ENCODE measurements around the gene TNXB. TPM values are rescaled to one million over a fixed set of nuclear protein-coding genes. Genes with fewer than 3 reads are reported as not detected.
"Not testable (repeated sequence)": the region's sequence is repeated elsewhere in the genome, so short reads cannot be mapped to it uniquely, and the experiment has no call there.

TNXB gene
- total RNA-seq, 4 donors from 2014 or later = 38.5 to 301 (median 117) TPM

DNA sequence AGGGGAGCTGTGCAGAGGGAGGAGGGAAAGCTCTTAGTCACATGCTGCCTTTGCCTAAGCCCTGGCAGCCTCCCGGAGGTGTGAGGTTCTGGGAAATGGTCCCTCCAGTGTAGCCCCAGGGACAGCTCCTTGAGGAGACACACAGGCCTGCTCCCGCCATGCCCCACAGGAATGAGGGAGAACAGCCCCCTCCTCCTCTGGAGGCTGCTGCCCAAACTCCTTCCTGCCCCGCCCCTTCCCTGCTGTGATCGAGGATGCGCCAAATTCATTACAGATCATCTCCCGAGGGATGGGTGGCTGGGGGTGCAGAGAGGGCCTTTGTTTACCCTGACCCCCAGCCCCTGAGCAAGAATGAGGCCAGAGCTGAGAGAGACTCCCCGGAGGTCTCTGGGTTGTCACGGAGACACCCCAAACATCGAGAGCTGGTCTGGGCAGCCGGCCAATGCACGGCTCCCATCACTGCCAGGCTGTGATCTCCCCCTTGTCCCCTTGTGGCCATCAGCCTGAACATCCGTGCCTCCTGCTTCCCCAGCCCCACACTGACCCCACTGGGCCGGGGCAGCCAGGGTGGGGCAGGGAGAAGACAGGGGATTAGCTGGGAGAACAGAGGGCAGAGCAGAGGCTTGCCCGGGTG, 62.6 kb downstream of the TNXB start:
- Histone ChIP-seq H3K4me1 (peaks cover 0 to 6% (median 4%) of the 10 kb centered on the region in 4 donors), H3K9me3 (no peaks in the 10 kb centered on the region), H3K4me3 (no peak overlapping the region), H3K27me3 (no peaks in the 10 kb centered on the region), H3K36me3 (no peaks in the 10 kb centered on the region), H3K27ac (peak overlapping the region; percentile 60 to 74 (median 66))
- TF ChIP-seq, protein P1, sequence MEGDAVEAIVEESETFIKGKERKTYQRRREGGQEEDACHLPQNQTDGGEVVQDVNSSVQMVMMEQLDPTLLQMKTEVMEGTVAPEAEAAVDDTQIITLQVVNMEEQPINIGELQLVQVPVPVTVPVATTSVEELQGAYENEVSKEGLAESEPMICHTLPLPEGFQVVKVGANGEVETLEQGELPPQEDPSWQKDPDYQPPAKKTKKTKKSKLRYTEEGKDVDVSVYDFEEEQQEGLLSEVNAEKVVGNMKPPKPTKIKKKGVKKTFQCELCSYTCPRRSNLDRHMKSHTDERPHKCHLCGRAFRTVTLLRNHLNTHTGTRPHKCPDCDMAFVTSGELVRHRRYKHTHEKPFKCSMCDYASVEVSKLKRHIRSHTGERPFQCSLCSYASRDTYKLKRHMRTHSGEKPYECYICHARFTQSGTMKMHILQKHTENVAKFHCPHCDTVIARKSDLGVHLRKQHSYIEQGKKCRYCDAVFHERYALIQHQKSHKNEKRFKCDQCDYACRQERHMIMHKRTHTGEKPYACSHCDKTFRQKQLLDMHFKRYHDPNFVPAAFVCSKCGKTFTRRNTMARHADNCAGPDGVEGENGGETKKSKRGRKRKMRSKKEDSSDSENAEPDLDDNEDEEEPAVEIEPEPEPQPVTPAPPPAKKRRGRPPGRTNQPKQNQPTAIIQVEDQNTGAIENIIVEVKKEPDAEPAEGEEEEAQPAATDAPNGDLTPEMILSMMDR (IDR thresholded peaks at IDR 0.05) = no peak
- TF ChIP-seq POLR2A (IDR thresholded peaks at IDR 0.05) = no peak
- no peak for DNase-seq

DNA sequence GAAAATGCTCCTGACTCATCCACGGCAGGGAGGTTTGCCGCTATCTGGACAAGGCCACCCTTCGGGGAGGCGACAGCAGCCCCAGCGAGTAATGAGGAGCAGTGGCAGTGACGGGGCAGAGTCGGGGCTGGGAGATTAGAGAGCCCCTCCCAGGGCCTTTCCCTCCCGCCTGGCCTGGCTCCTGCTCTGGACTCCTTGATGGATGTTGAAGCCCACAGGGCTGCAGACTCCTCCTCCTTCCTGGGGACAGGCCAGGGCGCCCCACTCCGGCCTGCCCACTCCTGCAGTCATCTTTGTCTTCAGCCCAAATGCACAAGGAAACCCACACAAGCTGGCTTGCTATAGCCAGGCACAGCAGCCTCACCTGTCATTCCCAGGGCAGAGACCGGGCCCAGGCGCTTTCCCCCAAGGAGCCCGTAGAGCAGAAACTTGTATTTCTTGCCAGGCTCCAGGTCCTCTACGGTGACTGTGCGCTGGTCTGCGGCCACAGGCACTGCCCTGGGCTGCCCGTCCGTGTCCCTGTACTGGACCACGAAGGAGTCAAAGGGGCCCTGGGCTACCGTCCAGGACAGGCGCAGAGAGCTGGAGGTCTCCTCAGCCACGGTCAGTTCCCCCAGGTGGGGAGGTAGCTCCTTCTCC, 63.2 kb downstream of the TNXB start:
- Histone ChIP-seq H3K4me1 (peaks cover 0 to 6% (median 4%) of the 10 kb centered on the region in 4 donors), H3K27me3 (no peaks in the 10 kb centered on the region), H3K4me3 (no peak overlapping the region), H3K27ac (peak overlapping the region; percentile 60 to 74 (median 66)), H3K36me3 (no peaks in the 10 kb centered on the region), H3K9me3 (no peaks in the 10 kb centered on the region)
- no peak for TF ChIP-seq POLR2A (IDR thresholded peaks at IDR 0.05)
- TF ChIP-seq, protein P1 (IDR thresholded peaks at IDR 0.05) = no peak
- DNase-seq = no peak

DNA sequence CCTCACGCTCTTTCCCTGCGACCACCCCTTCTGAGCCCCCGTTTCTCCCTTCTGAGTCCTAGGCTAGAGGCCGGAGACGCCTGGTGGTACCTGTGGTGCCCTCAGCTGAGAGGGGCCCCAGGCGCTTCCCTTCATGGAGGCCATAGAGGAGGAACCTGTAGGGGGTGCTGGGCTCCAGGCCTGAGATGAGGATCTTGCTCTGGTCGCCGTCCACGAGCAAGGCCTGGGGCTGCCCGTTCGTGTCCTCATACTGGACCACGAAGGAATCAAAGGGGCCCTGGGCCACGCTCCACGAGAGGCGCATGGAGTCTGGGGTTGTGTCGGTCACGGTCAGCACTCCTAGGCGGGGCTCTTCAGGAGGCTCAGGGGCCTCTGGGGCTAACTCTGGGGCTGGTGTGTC, 64.2 kb downstream of the TNXB start:
- DNase-seq, H3K4me1 ChIP-seq, H3K27me3 ChIP-seq, H3K9me3 ChIP-seq, H3K36me3 ChIP-seq, H3K27ac ChIP-seq, H3K4me3 ChIP-seq: not testable (repeated sequence)

DNA sequence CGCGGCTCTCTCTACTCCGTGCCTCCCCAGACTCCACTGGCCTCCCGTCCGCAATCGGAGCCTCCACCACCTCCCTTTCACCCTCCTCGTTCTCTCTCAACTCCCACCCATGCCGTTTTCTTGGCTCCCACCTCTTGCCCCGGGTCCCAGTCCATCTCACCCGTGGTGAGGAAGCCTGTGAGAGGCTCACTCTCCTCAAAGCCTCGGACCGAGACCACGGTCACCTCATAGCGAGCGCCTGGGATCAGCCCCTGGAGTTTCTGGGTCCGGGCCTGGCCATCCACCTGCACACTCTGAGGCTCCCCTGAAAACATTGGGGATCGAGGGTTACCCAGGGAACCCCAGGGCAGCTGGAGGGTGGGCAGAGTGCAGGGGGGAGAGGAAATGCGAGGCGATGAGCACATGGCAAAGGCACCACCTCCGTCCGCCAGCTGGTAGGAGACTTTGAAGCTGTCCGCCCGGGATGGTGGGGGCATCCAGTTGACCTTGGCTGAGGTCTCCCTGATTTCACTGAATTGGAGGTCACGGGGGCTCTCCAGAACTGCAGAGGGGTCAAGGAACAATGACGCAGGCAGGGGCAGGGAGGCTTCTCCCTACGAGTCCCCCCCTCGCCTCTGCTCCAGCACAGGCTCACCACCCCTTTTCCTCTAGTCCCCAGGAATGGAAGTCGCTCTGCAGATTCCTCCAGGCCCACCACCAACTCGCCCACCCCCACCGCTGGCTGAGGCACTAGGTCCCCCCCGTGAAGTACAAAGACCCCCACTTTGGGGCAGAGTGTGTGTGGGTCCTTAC, 65.4 kb downstream of the TNXB start:
- H3K4me1 ChIP-seq, DNase-seq, H3K36me3 ChIP-seq, H3K4me3 ChIP-seq, H3K27me3 ChIP-seq, H3K27ac ChIP-seq, H3K9me3 ChIP-seq: not testable (repeated sequence)

DNA sequence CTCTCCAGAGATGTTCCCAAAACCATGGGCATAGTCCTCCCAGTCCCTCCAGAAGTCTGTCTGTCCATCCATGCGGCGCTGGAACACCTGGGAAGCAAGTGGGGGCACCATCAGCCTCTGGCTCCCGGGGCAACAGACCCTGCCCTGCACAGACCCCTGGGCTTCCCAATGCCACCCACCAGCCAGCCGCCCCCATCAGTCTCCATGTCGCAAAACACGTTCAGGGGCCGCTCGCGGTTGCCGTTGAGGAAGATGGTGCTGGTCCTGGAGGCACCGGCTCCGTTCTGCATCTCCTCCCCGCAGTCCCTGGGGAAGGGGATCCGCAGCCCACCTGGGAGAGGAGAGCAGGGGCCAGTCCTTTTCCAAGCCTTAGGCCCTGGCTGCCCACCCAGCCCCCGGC, 66.9 kb downstream of the TNXB start:
- H3K4me3 ChIP-seq, H3K9me3 ChIP-seq, H3K36me3 ChIP-seq, H3K27me3 ChIP-seq, H3K4me1 ChIP-seq, H3K27ac ChIP-seq, DNase-seq: not testable (repeated sequence)

DNA sequence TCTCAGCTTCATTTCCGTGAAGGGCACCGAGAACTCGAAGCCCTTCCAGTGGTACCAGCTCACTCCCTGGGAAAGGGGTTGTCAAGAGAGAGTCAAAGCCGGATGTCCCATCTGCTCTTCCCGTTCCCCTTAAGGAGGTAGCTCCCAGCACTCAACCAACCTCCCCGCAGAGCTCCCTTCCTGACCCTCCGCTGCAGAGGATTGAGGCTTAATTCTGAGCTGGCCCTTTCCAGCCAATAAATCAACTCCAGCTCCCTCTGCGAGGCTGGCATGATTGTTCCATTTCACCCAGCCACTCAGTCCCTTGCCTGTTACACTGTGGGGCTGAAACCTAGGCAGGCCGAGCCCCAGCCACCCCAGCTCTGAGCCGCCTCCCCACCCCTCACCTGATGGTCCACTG, 67.8 kb downstream of the TNXB start:
- not testable (repeated sequence) for H3K4me1 ChIP-seq, H3K36me3 ChIP-seq, DNase-seq, H3K9me3 ChIP-seq, H3K4me3 ChIP-seq, H3K27me3 ChIP-seq, H3K27ac ChIP-seq

DNA sequence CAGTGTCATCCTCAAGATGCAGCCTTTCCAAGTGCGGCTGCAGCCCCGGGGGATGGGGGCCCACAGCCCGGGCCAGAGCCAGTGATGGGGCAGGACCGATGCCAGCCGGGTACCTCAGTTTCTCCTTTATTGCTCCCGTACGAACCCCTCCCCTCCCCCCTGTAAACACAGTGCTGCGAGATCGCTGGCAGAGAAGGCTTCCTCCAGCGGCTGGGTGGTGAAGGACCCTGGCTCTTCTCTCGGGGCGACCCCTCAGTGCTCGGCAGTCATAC, 68.2 kb downstream of the TNXB start:
- H3K27me3 ChIP-seq, H3K27ac ChIP-seq, H3K4me3 ChIP-seq, H3K9me3 ChIP-seq, H3K36me3 ChIP-seq, H3K4me1 ChIP-seq, DNase-seq: not testable (repeated sequence)

DNA sequence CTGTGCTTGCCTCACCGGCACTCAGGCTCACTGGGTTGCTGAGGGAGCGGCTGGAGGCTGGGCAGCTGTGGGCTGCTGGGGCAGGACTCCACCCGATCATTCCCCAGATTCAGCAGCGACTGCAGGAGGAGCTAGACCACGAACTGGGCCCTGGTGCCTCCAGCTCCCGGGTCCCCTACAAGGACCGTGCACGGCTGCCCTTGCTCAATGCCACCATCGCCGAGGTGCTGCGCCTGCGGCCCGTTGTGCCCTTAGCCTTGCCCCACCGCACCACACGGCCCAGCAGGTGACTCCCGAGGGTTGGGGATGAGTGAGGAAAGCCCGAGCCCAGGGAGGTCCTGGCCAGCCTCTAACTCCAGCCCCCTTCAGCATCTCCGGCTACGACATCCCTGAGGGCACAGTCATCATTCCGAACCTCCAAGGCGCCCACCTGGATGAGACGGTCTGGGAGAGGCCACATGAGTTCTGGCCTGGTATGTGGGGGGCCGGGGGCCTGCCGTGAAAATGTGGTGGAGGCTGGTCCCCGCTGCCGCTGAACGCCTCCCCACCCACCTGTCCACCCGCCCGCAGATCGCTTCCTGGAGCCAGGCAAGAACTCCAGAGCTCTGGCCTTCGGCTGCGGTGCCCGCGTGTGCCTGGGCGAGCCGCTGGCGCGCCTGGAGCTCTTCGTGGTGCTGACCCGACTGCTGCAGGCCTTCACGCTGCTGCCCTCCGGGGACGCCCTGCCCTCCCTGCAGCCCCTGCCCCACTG, 68.7 kb downstream of the TNXB start:
- not testable (repeated sequence) for H3K36me3 ChIP-seq, H3K27me3 ChIP-seq, H3K4me1 ChIP-seq, DNase-seq, H3K27ac ChIP-seq, H3K9me3 ChIP-seq, H3K4me3 ChIP-seq

DNA sequence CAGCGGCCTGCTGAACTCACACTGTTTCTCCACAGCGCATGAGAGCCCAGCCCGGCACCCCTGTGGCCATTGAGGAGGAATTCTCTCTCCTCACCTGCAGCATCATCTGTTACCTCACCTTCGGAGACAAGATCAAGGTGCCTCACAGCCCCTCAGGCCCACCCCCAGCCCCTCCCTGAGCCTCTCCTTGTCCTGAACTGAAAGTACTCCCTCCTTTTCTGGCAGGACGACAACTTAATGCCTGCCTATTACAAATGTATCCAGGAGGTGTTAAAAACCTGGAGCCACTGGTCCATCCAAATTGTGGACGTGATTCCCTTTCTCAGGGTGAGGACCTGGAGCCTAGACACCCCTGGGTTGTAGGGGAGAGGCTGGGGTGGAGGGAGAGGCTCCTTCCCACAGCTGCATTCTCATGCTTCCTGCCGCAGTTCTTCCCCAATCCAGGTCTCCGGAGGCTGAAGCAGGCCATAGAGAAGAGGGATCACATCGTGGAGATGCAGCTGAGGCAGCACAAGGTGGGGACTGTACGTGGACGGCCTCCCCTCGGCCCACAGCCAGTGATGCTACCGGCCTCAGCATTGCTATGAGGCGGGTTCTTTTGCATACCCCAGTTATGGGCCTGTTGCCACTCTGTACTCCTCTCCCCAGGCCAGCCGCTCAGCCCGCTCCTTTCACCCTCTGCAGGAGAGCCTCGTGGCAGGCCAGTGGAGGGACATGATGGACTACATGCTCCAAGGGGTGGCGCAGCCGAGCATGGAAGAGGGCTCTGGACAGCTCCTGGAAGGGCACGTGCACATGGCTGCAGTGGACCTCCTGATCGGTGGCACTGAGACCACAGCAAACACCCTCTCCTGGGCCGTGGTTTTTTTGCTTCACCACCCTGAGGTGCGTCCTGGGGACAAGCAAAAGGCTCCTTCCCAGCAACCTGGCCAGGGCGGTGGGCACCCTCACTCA, 69.5 kb downstream of the TNXB start:
- H3K4me1 ChIP-seq, H3K9me3 ChIP-seq, H3K27me3 ChIP-seq, H3K27ac ChIP-seq, H3K36me3 ChIP-seq, H3K4me3 ChIP-seq, DNase-seq: not testable (repeated sequence)

DNA sequence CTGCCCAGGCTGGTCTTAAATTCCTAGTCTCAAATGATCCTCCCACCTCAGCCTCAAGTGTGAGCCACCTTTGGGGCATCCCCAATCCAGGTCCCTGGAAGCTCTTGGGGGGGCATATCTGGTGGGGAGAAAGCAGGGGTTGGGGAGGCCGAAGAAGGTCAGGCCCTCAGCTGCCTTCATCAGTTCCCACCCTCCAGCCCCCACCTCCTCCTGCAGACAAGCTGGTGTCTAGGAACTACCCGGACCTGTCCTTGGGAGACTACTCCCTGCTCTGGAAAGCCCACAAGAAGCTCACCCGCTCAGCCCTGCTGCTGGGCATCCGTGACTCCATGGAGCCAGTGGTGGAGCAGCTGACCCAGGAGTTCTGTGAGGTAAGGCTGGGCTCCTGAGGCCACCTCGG, 70.3 kb downstream of the TNXB start:
- H3K36me3 ChIP-seq, H3K4me3 ChIP-seq, H3K27me3 ChIP-seq, H3K9me3 ChIP-seq, H3K27ac ChIP-seq, DNase-seq, H3K4me1 ChIP-seq: not testable (repeated sequence)

DNA sequence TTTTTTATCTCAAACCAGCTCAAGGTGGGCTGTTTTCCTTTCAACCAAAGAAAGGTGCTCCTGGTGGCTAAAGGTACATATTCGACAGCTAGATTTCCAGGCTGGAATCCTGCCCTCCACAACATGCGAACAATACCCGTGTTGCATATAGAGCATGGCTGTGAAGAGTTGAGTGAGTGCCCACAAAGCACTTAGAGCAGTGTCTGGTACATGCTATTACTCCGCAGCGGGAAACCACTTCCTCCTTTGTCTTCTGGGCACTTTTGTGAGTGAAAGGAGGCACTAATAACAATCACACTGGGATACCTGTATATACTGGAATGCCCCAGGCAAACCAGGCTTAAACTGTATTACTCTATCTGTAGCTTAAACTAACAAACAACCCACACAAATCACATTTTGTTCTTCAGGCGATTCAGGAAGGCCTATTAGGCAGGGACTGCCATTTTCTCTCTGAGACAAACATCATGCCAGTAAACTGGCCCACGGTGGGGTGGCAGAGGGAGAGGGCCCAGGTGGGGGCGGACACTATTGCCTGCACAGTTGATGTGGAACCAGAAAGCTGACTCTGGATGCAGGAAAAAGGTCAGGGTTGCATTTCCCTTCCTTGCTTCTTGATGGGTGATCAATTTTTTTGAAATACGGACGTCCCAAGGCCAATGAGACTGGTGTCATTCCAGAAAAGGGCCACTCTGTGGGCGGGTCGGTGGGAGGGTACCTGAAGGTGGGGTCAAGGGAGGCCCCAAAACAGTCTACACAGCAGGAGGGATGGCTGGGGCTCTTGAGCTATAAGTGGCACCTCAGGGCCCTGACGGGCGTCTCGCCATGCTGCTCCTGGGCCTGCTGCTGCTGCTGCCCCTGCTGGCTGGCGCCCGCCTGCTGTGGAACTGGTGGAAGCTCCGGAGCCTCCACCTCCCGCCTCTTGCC, 71.3 kb downstream of the TNXB start, which contains the start of gene CYP21A2:
Gene CYP21A2 (plus strand): TSS at position 818 of the 927 bp plus-strand sequence. CDS start 8 bp downstream, at position 826.
- not testable (repeated sequence) for H3K4me3 ChIP-seq, H3K9me3 ChIP-seq, H3K4me1 ChIP-seq, H3K27me3 ChIP-seq, H3K27ac ChIP-seq, H3K36me3 ChIP-seq, DNase-seq
